Nephron (organoid): Measurements from ENCODE around the gene TRABD.

Source experiments
- H3K27ac Mint-ChIP-seq, 3 experiments: 2 replicates each; pipeline ENCODE4 v1.8.0; 2020; ENCODE audit warnings: mixed read lengths in 3 of 3, mild to moderate bottlenecking in 2 of 3, moderate library complexity in 1 of 3
- H3K27me3 Mint-ChIP-seq: 2 replicates; pipeline ENCODE4 v1.8.0; 2021; ENCODE audit warnings: low read depth, mild to moderate bottlenecking, moderate library complexity, mixed read lengths
- H3K36me3 Mint-ChIP-seq: 2 replicates; pipeline ENCODE4 v1.8.0; 2020; ENCODE audit warnings: low read depth, mixed read lengths
- H3K4me1 Mint-ChIP-seq: 2 replicates; pipeline ENCODE4 v1.8.0; 2020; ENCODE audit warnings: mixed read lengths
- H3K4me3 Mint-ChIP-seq, 3 experiments: 2 replicates each; pipeline ENCODE4 v1.8.0; 2020; ENCODE audit warnings: mild to moderate bottlenecking in 3 of 3, mixed read lengths in 3 of 3, moderate library complexity in 2 of 3
- H3K9me3 Mint-ChIP-seq: 2 replicates; pipeline ENCODE4 v1.8.0; 2020; ENCODE audit warnings: mixed read lengths
- TF ChIP-seq, protein P1 (sequence below), 3 experiments: fragments of 200-600 bp; sonication (generic); IDR thresholded peaks; one replicate each; pipeline ENCODE4 v1.5.0; 2021; ENCODE audit warnings: antibody characterized with exemption in 3 of 3; ENCODE audit not compliant: unreplicated experiment in 3 of 3

The TRABD gene

DNA sequence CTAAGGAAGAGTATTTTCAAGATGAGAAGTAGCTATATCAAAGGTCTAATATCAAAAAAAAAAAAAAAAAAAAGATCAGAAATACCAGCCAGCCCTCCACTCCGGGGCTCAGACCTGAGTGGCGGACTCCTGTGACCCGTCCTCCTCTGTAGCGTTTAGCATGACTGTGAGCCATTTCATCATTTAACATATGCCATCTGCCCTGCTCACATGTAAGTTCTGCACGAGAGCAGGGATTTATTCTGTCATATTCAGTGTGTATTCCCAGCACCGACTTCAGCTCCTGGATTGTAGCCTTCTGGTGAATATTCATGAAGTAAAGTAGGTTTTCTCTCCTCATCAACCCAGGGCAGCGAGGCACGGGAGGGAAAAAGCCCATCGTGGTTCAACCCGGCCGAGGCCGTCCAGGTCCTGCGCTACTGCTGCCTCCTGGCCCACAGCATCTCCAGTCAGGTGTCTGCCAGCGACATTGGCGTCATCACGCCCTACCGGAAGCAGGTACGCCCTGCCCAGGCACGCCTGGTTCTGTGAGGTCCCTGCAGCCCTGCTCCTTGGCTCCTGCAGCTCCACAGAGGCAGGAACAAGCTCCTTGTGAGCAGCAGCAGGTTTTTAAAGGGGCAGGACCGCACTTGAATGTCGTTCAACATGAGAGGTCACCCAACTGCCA, 27.9 kb upstream of the TRABD start:
- Mint-ChIP-seq H3K4me1 (no peaks in the 10 kb centered on the region), H3K36me3 (no peaks in the 10 kb centered on the region), H3K27ac (no peak overlapping the region)

DNA sequence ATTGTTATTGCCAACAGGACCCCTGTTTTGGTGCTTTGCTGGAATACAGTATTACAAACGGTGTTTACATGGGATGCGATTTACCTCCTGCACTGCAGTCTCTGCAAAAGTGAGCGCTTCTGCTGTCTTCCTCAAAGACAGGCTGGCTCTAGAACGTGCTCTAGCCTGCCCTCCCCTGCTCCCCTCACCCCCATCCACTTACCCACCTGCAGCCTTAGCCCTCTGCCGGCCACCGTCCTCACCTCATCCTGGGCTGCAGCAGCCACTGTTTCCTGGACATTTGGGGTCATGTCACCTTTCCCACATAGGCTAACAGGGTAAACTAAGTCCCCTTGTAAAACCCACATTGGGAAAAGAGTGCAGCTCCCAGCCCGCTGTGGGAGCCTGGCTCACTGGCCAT, 24.8 kb upstream of the TRABD start:
- peaks cover 23% of the 10 kb centered on the region for H3K27me3 Mint-ChIP-seq
- no peaks in the 10 kb centered on the region for H3K9me3 Mint-ChIP-seq
- H3K4me3 Mint-ChIP-seq, result no peak overlapping the region
- H3K27ac Mint-ChIP-seq, result no peak overlapping the region
- no peaks in the 10 kb centered on the region for H3K36me3 Mint-ChIP-seq
- H3K4me1 Mint-ChIP-seq, result no peaks in the 10 kb centered on the region
- TF ChIP-seq, protein P1, sequence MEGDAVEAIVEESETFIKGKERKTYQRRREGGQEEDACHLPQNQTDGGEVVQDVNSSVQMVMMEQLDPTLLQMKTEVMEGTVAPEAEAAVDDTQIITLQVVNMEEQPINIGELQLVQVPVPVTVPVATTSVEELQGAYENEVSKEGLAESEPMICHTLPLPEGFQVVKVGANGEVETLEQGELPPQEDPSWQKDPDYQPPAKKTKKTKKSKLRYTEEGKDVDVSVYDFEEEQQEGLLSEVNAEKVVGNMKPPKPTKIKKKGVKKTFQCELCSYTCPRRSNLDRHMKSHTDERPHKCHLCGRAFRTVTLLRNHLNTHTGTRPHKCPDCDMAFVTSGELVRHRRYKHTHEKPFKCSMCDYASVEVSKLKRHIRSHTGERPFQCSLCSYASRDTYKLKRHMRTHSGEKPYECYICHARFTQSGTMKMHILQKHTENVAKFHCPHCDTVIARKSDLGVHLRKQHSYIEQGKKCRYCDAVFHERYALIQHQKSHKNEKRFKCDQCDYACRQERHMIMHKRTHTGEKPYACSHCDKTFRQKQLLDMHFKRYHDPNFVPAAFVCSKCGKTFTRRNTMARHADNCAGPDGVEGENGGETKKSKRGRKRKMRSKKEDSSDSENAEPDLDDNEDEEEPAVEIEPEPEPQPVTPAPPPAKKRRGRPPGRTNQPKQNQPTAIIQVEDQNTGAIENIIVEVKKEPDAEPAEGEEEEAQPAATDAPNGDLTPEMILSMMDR (IDR thresholded peaks at IDR 0.05; ENCODE audit: unreplicated experiment in 3 of 3), result no peak

More for the DNA sequence above, 27.9 kb upstream of the TRABD start:
- Mint-ChIP-seq H3K27me3 (peaks cover 15% of the 10 kb centered on the region), H3K9me3 (no peaks in the 10 kb centered on the region), H3K4me3 (no peak overlapping the region)
- TF ChIP-seq, protein P1 (IDR thresholded peaks at IDR 0.05; ENCODE audit: unreplicated experiment in 3 of 3), result no peak

DNA sequence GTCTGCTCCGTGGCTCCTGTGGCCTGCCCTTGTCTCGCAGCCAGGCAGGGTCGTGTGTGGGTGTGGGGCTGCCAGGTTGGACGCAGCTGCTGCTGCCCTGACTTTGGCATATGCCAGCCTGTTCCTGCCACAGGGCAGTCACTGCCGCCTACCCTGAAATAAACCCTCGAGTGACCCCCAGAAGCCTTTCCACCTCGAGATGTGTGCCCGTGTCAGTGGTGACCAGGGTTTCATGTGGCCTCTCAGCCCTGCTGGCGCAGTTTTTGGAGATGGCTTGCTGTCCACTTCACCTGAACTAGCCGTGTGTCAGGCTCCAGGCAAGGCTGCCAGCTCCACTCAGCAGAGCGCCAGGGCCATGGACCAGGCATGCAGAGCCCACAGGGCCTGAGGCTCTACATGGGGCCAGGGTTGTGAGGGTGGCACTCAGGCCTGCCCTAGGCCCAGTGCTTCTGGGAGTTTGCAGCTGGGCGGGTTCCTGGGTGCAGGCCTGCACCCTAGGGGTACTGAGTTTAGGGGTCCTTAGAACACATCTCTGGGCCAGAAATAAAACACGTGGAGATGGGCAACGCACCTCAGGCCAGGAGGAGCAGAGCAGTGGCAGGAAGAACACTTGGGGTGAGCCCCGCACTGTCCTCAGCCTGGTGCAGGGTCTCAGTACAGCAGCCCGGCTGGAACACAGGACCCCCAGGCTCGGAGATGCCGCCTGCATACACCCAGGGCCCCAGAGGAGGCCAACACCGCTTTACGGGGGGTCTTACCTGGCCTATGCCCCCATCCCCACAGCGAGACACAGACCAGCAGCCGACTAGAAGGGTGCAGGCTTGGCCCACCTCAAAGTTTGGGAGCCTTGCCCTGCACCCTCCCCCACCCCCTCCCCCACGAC, 24.0 kb upstream of the TRABD start:
- peaks cover 24% of the 10 kb centered on the region for H3K27me3 Mint-ChIP-seq
- TF ChIP-seq, protein P1 (IDR thresholded peaks at IDR 0.05; ENCODE audit: unreplicated experiment in 3 of 3), result no peak
- H3K36me3 Mint-ChIP-seq, result no peaks in the 10 kb centered on the region
- no peaks in the 10 kb centered on the region for H3K9me3 Mint-ChIP-seq
- no peak overlapping the region for H3K27ac Mint-ChIP-seq
- no peaks in the 10 kb centered on the region for H3K4me1 Mint-ChIP-seq
- no peak overlapping the region for H3K4me3 Mint-ChIP-seq

DNA sequence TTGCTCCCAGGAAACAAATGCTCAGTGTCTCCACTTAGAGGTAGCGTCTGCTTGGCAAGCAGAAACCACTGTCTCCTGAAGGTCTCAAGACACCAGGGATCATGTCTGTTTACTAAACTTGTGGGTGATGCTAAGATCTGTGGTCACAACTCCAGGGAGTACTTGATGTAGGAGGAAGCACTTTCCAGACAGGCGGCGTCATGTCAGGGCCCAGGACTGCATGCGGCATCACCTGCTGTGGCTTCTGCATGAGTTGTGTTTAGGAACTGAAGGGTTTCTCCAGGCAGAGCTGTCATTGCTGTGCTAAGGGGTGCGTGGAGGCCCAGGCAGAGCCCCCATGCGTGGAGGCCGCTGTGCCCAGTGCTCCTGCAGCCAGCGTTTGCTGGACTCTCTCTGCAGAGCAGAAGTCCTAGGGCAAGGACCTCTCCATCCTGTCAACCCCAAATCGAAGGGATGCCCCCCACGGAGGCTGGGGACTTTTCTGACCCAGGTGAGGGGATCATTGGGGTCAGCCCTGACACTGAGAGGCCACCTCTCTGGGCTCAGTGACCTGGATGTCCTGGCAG, 23.2 kb upstream of the TRABD start:
- Mint-ChIP-seq H3K4me1 (no peaks in the 10 kb centered on the region), H3K9me3 (no peaks in the 10 kb centered on the region), H3K4me3 (no peak overlapping the region), H3K36me3 (no peaks in the 10 kb centered on the region), H3K27me3 (peaks cover 31% of the 10 kb centered on the region), H3K27ac (no peak overlapping the region)
- TF ChIP-seq, protein P1 (IDR thresholded peaks at IDR 0.05; ENCODE audit: unreplicated experiment in 3 of 3), result no peak

DNA sequence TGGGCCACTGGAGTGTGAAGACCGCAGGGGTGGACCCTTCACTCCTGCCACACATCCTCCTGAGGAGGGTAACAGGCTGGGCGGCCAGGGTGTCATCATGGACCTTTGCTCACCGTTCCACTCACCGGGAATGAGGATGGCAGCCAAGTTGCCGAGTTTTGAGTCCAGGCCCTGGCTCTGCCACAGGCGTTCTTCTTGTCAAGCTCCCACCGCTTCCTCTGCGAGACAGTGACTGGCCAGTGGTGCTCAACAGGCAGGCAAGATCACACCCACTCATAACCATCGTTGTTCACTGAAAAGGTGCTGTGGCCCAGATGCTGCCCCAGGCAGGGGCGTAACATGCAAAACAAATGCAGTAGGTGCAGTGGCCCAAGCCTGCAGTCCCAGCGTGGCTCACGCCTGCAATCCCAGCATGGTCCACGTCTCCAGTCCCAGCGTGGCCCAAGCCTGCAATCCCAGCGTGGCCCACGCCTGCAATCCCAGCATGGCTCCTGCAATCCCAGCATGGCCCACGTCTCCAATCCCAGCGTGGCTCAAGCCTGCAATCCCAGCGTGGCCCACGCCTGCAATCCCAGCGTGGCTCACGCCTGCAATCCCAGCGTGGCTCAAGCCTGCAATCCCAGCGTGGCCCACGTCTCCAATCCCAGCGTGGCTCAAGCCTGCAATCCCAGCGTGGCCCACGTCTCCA, 20.1 kb upstream of the TRABD start:
- Mint-ChIP-seq H3K4me3 (no peak overlapping the region), H3K9me3 (no peaks in the 10 kb centered on the region), H3K27ac (peak overlapping the region in 1 of 3 experiments; percentile 47), H3K4me1 (no peaks in the 10 kb centered on the region), H3K27me3 (peaks cover 42% of the 10 kb centered on the region), H3K36me3 (no peaks in the 10 kb centered on the region)
- TF ChIP-seq, protein P1 (IDR thresholded peaks at IDR 0.05; ENCODE audit: unreplicated experiment in 3 of 3), result no peak
